HG02610 (cell line): Measurements from ENCODE around the gene IPO9.
"Not testable (repeated sequence)": the region's sequence is repeated elsewhere in the genome, so short reads cannot be mapped to it uniquely, and the experiment has no call there.

Source experiments
- ATAC-seq: cut with Tn5 transposase; IDR thresholded peaks from one replicate; pipeline ENCODE4 v1.9.1; 2021; ENCODE audit warnings: mild to moderate bottlenecking, moderate library complexity; ENCODE audit not compliant: unreplicated experiment

The IPO9 gene

GRCh38 chr1:201900476-201900875, 71.5 kb downstream of the IPO9 start:
- no peak for ATAC-seq

GRCh38 chr1:201901036-201901435, 72.1 kb downstream of the IPO9 start:
- not testable (repeated sequence) for ATAC-seq

- no peak for ATAC-seq
Measured at GRCh38 chr1:201902198-201902597, 73.2 kb downstream of the IPO9 start.

- no peak for ATAC-seq
Measured at GRCh38 chr1:201903135-201903534, 74.2 kb downstream of the IPO9 start.

DNA sequence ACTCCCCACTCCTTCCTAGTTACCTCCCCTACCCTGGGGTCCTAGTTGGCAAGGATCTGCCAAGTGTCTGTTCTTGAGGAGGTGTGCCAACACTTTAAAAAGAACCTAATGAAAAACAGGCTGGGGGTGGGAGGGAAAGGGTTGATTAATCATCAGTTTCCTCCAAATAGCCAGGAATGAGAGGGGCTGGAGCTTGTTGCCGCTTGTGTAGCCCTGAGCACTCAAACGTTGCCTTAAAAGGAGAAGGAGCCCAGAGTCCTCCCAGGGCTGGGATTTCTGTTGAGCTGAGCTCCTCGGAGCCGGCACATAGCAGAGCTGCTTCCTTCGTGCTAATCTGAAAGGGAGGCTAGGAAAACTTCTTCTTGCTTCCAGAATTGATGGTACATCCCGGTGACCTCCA, 75.6 kb downstream of the IPO9 start:
- ATAC-seq = no peak

GRCh38 chr1:201905234-201905890, 76.4 kb downstream of the IPO9 start:
- no peak for ATAC-seq

DNA sequence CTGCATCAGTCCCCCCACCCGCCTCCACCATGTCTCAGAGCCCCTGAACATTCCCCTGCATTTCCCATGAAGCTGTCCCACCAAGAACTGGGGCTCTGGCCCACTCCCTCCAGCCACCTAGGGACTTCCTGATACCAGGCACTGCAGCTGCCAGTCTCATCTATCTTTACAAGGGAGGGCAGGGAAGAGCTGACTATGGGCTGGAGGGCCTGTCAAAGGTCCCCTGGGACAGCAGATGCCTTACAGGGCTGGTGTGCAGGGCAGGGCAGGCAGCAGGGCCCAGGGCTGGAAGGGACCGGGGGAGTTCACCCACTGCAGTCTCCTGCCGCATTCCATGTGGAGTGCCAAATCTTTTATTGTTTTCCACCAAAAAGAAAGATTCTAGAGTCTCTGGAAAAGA, 77.4 kb downstream of the IPO9 start:
- ATAC-seq = no peak

- no peak for ATAC-seq
Measured at GRCh38 chr1:201907621-201908020, 78.7 kb downstream of the IPO9 start.

DNA sequence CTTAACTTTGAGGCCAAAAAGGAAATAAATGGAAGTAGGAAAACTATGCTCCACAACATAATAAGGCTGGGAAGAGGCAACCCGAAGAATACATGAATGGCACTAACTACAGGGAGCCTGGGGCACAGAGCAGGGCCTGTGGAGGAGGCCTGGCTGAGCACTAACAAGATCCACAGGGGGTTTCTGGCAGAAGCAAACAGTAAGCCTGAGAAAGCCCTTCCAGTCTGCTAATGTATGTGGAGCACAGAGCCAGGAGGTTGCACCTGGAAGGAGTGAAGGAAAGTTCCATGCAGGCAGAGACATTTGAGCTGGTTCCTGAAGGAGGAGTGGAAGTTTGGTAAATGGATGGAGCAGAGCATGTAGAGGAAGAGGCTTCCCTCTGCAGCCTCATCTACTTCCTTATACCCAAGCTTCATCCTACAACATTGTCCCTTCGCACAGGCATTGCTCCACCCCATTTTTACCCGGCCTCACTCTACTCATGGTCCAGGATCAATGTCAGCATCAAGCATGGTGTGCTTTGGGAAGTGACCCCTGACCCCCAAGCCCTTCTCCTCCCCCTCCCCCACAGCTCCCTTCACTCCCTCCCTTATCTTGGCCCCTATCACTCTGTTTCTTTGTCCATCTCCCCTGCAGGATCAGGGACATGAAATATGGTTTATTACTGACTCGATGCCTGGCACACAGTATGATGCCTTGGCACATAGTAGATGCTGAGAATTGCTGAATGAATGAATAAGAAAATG, 83.0 kb downstream of the IPO9 start:
- ATAC-seq = no peak

DNA sequence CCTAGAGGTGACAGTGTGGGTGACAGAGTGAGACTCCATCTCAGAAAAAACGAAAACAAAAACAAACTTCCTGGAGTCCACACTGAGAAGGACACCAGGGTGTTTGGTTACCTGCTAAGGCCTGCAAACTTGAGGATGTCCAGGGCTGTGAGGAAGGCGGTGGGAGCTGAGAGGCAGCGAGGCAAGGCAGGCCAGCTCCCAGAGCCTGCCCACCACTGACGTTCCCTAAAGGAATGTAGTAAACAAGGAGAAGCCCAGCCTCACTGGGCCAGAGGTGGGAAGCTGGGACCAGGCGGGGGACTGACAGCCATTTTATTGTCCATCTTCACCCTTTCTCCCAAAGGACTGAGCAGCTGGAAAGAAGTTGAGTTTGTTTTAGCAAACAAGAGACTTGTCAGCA, 83.9 kb downstream of the IPO9 start:
- ATAC-seq = no peak

- no peak for ATAC-seq
Measured at GRCh38 chr1:201914456-201915235, 85.7 kb downstream of the IPO9 start.

- ATAC-seq = no peak
Measured at GRCh38 chr1:201916649-201917249, 87.8 kb downstream of the IPO9 start.

- ATAC-seq = no peak
Measured at GRCh38 chr1:201917362-201918033, 88.5 kb downstream of the IPO9 start.

GRCh38 chr1:201918343-201918742, 89.4 kb downstream of the IPO9 start:
- no peak for ATAC-seq

- no peak for ATAC-seq
Measured at GRCh38 chr1:201921952-201922558, 93.1 kb downstream of the IPO9 start.

DNA sequence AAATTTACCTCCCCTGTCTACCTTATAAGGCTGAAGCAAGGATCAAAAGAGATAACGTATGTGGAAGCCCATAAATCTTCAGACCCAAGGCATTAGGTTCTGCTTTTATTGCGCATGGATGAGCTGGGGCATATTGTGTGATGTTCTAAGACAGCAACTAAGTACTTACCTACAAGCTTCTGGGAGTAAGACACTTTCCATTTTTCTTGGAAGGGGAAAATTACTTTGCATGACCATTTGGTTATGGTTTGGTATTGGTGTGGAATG, 96.3 kb downstream of the IPO9 start:
- no peak for ATAC-seq

GRCh38 chr1:201925981-201926645, 97.2 kb downstream of the IPO9 start:
- no peak for ATAC-seq

DNA sequence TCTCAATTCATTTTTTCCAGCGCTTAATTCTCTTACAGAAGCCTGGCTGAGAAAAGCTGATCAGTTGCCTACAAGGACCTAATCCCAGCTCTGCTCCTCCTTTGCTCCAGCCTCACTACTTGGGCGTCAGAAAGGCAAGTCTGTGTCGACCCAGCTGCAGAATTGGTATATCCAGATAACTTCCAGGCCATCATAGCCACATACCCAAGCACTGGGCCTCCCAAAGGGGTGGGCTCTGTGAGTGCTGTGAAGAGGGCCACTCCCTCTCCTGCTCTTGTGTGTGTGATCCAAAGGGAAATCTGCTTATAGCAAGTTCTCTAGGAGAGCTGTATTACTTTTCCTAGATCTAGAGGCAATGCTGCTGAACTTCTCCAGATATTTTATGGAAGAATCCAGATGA, 99.3 kb downstream of the IPO9 start:
- ATAC-seq = no peak

GRCh38 chr1:201930137-201930536, 101.2 kb downstream of the IPO9 start:
- ATAC-seq = no peak

- ATAC-seq = no peak
Measured at GRCh38 chr1:201930803-201931202, 101.8 kb downstream of the IPO9 start.
